GM23338 (cell line): ENCODE measurements around the gene PPARD. TPM values are rescaled to one million over a fixed set of nuclear protein-coding genes. Genes with fewer than 3 reads are reported as not detected.

ENCODE experiments used
- ATAC-seq: fragments of 200-7000 bp; cut with Tn5 transposase; 3 replicates; pipeline ENCODE4 v1.9.1; 2020
- DNase-seq: peaks from one replicate; pipeline ENCODE4 v3.0.0-alpha.2; 2015; ENCODE audit warnings: low spot score
- H2AFZ ChIP-seq: fragments of 200-600 bp; sonication (generic); 2 replicates; pipeline ENCODE4 v1.8.0; 2016; ENCODE audit warnings: antibody characterized with exemption, mild to moderate bottlenecking, moderate library complexity
- H3F3A ChIP-seq: fragments of 200-600 bp; sonication (generic); replicated peaks from 2 replicates; pipeline ENCODE4 v1.8.0; 2017; ENCODE audit warnings: antibody characterized with exemption, mixed run types, low read depth
- H3K27ac ChIP-seq: fragments of 200-600 bp; sonication (generic); 2 replicates; pipeline ENCODE4 v1.6.1; 2016; ENCODE audit warnings: low read depth
- H3K27me3 ChIP-seq: fragments of 200-600 bp; sonication (generic); 2 replicates; pipeline ENCODE4 v1.8.0; 2016; ENCODE audit warnings: mild to moderate bottlenecking, mixed run types, moderate library complexity; ENCODE audit not compliant: insufficient read depth
- H3K36me3 ChIP-seq: fragments of 200-600 bp; sonication (generic); 2 replicates; pipeline ENCODE4 v1.8.0; 2016; ENCODE audit warnings: mild to moderate bottlenecking; ENCODE audit not compliant: insufficient read depth
- H3K4me1 ChIP-seq: fragments of 200-600 bp; sonication (generic); 2 replicates; pipeline ENCODE4 v1.8.0; 2016; ENCODE audit warnings: mild to moderate bottlenecking, moderate library complexity; ENCODE audit not compliant: insufficient read depth
- H3K4me2 ChIP-seq: fragments of 200-600 bp; sonication (generic); 2 replicates; pipeline ENCODE4 v1.7.1; 2017; ENCODE audit warnings: mixed run types
- H3K4me3 ChIP-seq: fragments of 200-600 bp; sonication (generic); 2 replicates; pipeline ENCODE4 v1.6.1; 2016; ENCODE audit warnings: mixed run types
- H3K79me2 ChIP-seq: fragments of 200-600 bp; sonication (generic); replicated peaks from 2 replicates; pipeline ENCODE4 v1.8.0; 2017; ENCODE audit warnings: mild to moderate bottlenecking; ENCODE audit not compliant: insufficient read depth
- H3K9me2 ChIP-seq: fragments of 200-600 bp; sonication (generic); 2 replicates; pipeline ENCODE4 v1.8.0; 2017; ENCODE audit not compliant: insufficient read depth
- H4K20me1 ChIP-seq: fragments of 200-600 bp; sonication (generic); replicated peaks from 2 replicates; pipeline ENCODE4 v1.8.0; 2017; ENCODE audit warnings: mild to moderate bottlenecking; ENCODE audit not compliant: insufficient read depth
- H3K27ac Mint-ChIP-seq: 2 replicates; pipeline ENCODE4 v1.8.0; 2020; ENCODE audit warnings: inconsistent platforms, mild to moderate bottlenecking, moderate library complexity, mixed read lengths
- H3K27me3 Mint-ChIP-seq: 3 replicates; pipeline ENCODE4 v1.8.0; 2022; ENCODE audit warnings: low read depth, mild to moderate bottlenecking, moderate library complexity, mixed read lengths, inconsistent platforms; ENCODE audit not compliant: insufficient read depth, poor library complexity
- H3K36me3 Mint-ChIP-seq: 3 replicates; pipeline ENCODE4 v1.8.0; 2021; ENCODE audit warnings: low read depth, mild to moderate bottlenecking, inconsistent platforms, moderate library complexity, mixed read lengths
- H3K4me1 Mint-ChIP-seq: 3 replicates; pipeline ENCODE4 v1.8.0; 2020; ENCODE audit warnings: mild to moderate bottlenecking, inconsistent platforms, mixed read lengths
- H3K4me3 Mint-ChIP-seq: 3 replicates; pipeline ENCODE4 v1.8.0; 2021; ENCODE audit warnings: moderate library complexity, mild to moderate bottlenecking, inconsistent platforms, mixed read lengths
- H3K9me3 Mint-ChIP-seq: 3 replicates; pipeline ENCODE4 v1.8.0; 2020; ENCODE audit warnings: moderate library complexity, mild to moderate bottlenecking, inconsistent platforms, mixed read lengths
- CREB1 ChIP-seq: fragments of 250-450 bp; sonication (Bioruptor Pico); IDR thresholded peaks from 2 replicates; pipeline ENCODE4 v1.5.0; 2020; ENCODE audit warnings: low read depth, mild to moderate bottlenecking, moderate library complexity
- CTCF ChIP-seq, 2 experiments: fragments of 200-600 bp in 1 of 2; sonication (generic) in 1 of 2; conservative IDR thresholded peaks; 2 replicates each; pipeline versions ENCODE4 v1.5.1 to v1.6.1; 2016 to 2017; ENCODE audit warnings: antibody characterized with exemption in 2 of 2, low read depth in 2 of 2, mild to moderate bottlenecking in 2 of 2, moderate library complexity in 1 of 2
- ETS1 ChIP-seq: IDR thresholded peaks from 2 replicates; pipeline ENCODE4 v1.6.1; 2016; ENCODE audit warnings: antibody characterized with exemption
- EZH2 ChIP-seq: fragments of 200-600 bp; sonication (generic); IDR thresholded peaks from one replicate; pipeline ENCODE4 v1.8.0; 2017; ENCODE audit warnings: antibody characterized with exemption, mild to moderate bottlenecking, low read depth; ENCODE audit not compliant: unreplicated experiment
- EZH2phosphoT487 ChIP-seq: fragments of 200-600 bp; sonication (generic); IDR thresholded peaks from one replicate; pipeline ENCODE4 v1.8.1; 2018; ENCODE audit warnings: antibody characterized with exemption; ENCODE audit not compliant: unreplicated experiment
- JUNB ChIP-seq: IDR thresholded peaks from one replicate; pipeline ENCODE4 v1.6.1; 2016; ENCODE audit warnings: antibody characterized with exemption; ENCODE audit not compliant: unreplicated experiment
- NANOG ChIP-seq: IDR thresholded peaks from 2 replicates; pipeline ENCODE4 v1.6.1; 2016; ENCODE audit warnings: antibody characterized with exemption, borderline replicate concordance
- POLR2AphosphoS5 ChIP-seq: IDR thresholded peaks from 2 replicates; pipeline ENCODE4 v1.6.1; 2016; ENCODE audit warnings: antibody characterized with exemption, low read depth
- STAT1 ChIP-seq: IDR thresholded peaks from one replicate; pipeline ENCODE4 v1.6.1; 2016; ENCODE audit warnings: antibody characterized with exemption; ENCODE audit not compliant: unreplicated experiment
- ZNF114 ChIP-seq: fragments of 250-450 bp; sonication (Bioruptor Pico); IDR thresholded peaks from 2 replicates; pipeline ENCODE4 v1.5.0; 2020; ENCODE audit warnings: mild to moderate bottlenecking, moderate library complexity
- ZNF331 ChIP-seq: fragments of 250-450 bp; sonication (Bioruptor Pico); IDR thresholded peaks from 2 replicates; pipeline ENCODE4 v1.5.0; 2020; ENCODE audit warnings: low read depth, mild to moderate bottlenecking, moderate library complexity
- ZNF462 ChIP-seq: fragments of 250-450 bp; sonication (Bioruptor Pico); IDR thresholded peaks from 2 replicates; pipeline ENCODE4 v1.5.0; 2020; ENCODE audit warnings: mild to moderate bottlenecking, moderate library complexity
- polyA plus RNA-seq: library from polyadenylated mRNA; unstranded; fragments of >200 nt; fragmentation: Nextera tagmentation; extraction: Ambion mirVana; gene quantifications from 2 replicates; pipeline ENCODE4 v1.2.1, GENCODE V29; 2016
- total RNA-seq: library from RNA; depleted of rRNA; stranded (reverse); fragments of >200 nt; shearing (Covaris generic); gene quantifications from 2 replicates; pipeline ENCODE4 v1.2.3, GENCODE V29; 2014

The PPARD gene
- total and polyA plus RNA-seq, 2 experiments from 2014 or later: 5.1 to 9.7 TPM

GRCh38 chr6:35388030-35388429 lies 45.7 kb downstream of the PPARD start:
- no peak for ATAC-seq
- no peak overlapping the region for H3K27ac Mint-ChIP-seq

More at GRCh38 chr6:35388030-35388429, 45.7 kb downstream of the PPARD start:
- Mint-ChIP-seq H3K9me3 (peaks cover 8% of the 10 kb centered on the region), H3K4me1 (peaks cover 3% of the 10 kb centered on the region; the same call in 2 of the 3 replicates), H3K36me3 (peaks cover 7% of the 10 kb centered on the region), H3K4me3 (no peak overlapping the region), H3K27me3 (peaks cover 5% of the 10 kb centered on the region)
- H3K36me3 ChIP-seq: no peaks in the 10 kb centered on the region
- H3K4me1 ChIP-seq: no peaks in the 10 kb centered on the region
- no peak overlapping the region for H3K4me3 ChIP-seq
- no peak overlapping the region for H3K27ac ChIP-seq
- DNase-seq: no peak
- no peaks in the 10 kb centered on the region for H3K79me2 ChIP-seq
- no peak overlapping the region for H2AFZ ChIP-seq
- H4K20me1 ChIP-seq: no peaks in the 10 kb centered on the region
- no peaks in the 10 kb centered on the region for H3F3A ChIP-seq
- no peaks in the 10 kb centered on the region for H3K27me3 ChIP-seq
- no peak overlapping the region for H3K4me2 ChIP-seq
- 0 out of 2 replicates have a peak, but pooled peaks cover 3% of the 10 kb centered on the region for H3K9me2 ChIP-seq
- no peak for TF ChIP-seq EZH2
- no peak for TF ChIP-seq STAT1
- no peak for TF ChIP-seq EZH2phosphoT487
- no peak for TF ChIP-seq ZNF114
- no peak for TF ChIP-seq CTCF (conservative IDR thresholded peaks at IDR 0.05; ENCODE audit: low read depth in 2 of 2)
- TF ChIP-seq ZNF462 (CRISPR knock-in tag): no peak
- no peak for TF ChIP-seq ETS1
- no peak for TF ChIP-seq CREB1 (CRISPR knock-in tag)
- TF ChIP-seq ZNF331 (CRISPR knock-in tag): no peak
- no peak for TF ChIP-seq NANOG
- no peak for TF ChIP-seq POLR2AphosphoS5
- no peak for TF ChIP-seq JUNB
